H1 (cell line): ENCODE data around the gene QSOX1. TPM values are rescaled to one million over a fixed set of nuclear protein-coding genes. Genes with fewer than 3 reads are reported as not detected.

Experiments used
- CTCF ChIA-PET: fragments of 300-600 bp; sonication (Branson Sonifier 250); formaldehyde crosslinking; loops from one replicate; lab custom pipeline; 2021; ENCODE audit not compliant: partially characterized antibody; lab: Charles Lee
- POLR2A ChIA-PET: fragments of 300-600 bp; sonication (Branson Sonifier 250); formaldehyde crosslinking; loops from one replicate; lab custom pipeline; 2021; ENCODE audit warnings: inconsistent platforms; ENCODE audit not compliant: partially characterized antibody; lab: Charles Lee
- DNase-seq, 2 experiments: peaks; one replicate each; pipeline versions ENCODE4 v3.0.0 to v3.0.0-alpha.2; 2010 to 2022; ENCODE audit warnings: low spot score in 2 of 2, low read depth in 1 of 2, mixed read lengths in 1 of 2
- FAIRE-seq: peaks from 2 replicates; lab custom pipeline; 2011; peaks lifted over from hg19 to GRCh38; lab: Jason Lieb, UNC
- H2AFZ ChIP-seq: 2 replicates; pipeline ENCODE4 v1.8.1; 2012; ENCODE audit warnings: low read length, inconsistent platforms
- H2AK5ac ChIP-seq: 2 replicates; pipeline ENCODE4 v1.6.1; 2013; ENCODE audit warnings: low read depth, low read length
- H2BK120ac ChIP-seq: replicated peaks from 2 replicates; pipeline ENCODE3; 2013; ENCODE audit warnings: low read depth, low read length, inconsistent platforms
- H2BK12ac ChIP-seq: 2 replicates; pipeline ENCODE4 v1.6.1; 2013; ENCODE audit warnings: low read depth, low read length
- H2BK15ac ChIP-seq: 2 replicates; pipeline ENCODE4 v1.6.1; 2013; ENCODE audit warnings: low read length
- H2BK20ac ChIP-seq: 2 replicates; pipeline ENCODE4 v1.6.1; 2013; ENCODE audit warnings: low read length
- H2BK5ac ChIP-seq: 2 replicates; pipeline ENCODE4 v1.6.1; 2013; ENCODE audit warnings: low read depth, low read length
- H3K14ac ChIP-seq: 2 replicates; pipeline ENCODE4 v1.6.1; 2013; ENCODE audit warnings: inconsistent platforms; ENCODE audit not compliant: insufficient read length
- H3K18ac ChIP-seq: 2 replicates; pipeline ENCODE4 v1.6.1; 2013; ENCODE audit warnings: low read length; ENCODE audit errors: extremely low read depth
- H3K23ac ChIP-seq: 2 replicates; pipeline ENCODE4 v1.6.1; 2013; ENCODE audit warnings: inconsistent platforms; ENCODE audit not compliant: insufficient read length
- H3K23me2 ChIP-seq: 2 replicates; pipeline ENCODE4 v1.6.1; 2013; ENCODE audit warnings: low read depth, low read length
- H3K27ac ChIP-seq: 2 replicates; pipeline ENCODE4 v1.6.1; 2011; ENCODE audit warnings: low read depth, low read length, inconsistent platforms
- H3K27me3 ChIP-seq, 4 experiments: replicated peaks in 1 of 4; 1 replicate in 1 of 4; 2 replicates in 3 of 4; pipeline versions ENCODE4 v1.6.1 to v1.8.1; 2011 to 2013; ENCODE audit warnings: low read length in 3 of 4, mild to moderate bottlenecking in 3 of 4, inconsistent platforms in 2 of 4, mixed read lengths in 2 of 4, moderate library complexity in 1 of 4; ENCODE audit not compliant: control insufficient read depth in 3 of 4, insufficient read depth in 3 of 4; ENCODE audit errors: extremely low read depth in 1 of 4
- H3K36me3 ChIP-seq, 4 experiments: 2 replicates each; pipeline versions ENCODE4 v1.6.1 to v1.8.1; 2011 to 2013; ENCODE audit warnings: mild to moderate bottlenecking in 4 of 4, low read length in 3 of 4, moderate library complexity in 2 of 4, control low read depth in 1 of 4, inconsistent platforms in 1 of 4; ENCODE audit not compliant: insufficient read depth in 4 of 4, control insufficient read depth in 2 of 4
- H3K4ac ChIP-seq: replicated peaks from 2 replicates; pipeline ENCODE3; 2013; ENCODE audit warnings: low read length, low read depth, mixed read lengths, inconsistent platforms; ENCODE audit not compliant: insufficient read length
- H3K4me1 ChIP-seq, 4 experiments: replicated peaks in 1 of 4; 1 replicate in 1 of 4; 2 replicates in 3 of 4; pipeline versions ENCODE4 v1.6.1 to v1.8.1; 2011 to 2013; ENCODE audit warnings: low read length in 3 of 4, inconsistent platforms in 2 of 4, mixed read lengths in 1 of 4; ENCODE audit not compliant: insufficient read depth in 4 of 4, control insufficient read depth in 3 of 4
- H3K4me2 ChIP-seq, 2 experiments: 2 replicates each; pipeline versions ENCODE4 v1.6.1 to v1.8.1; 2011 to 2013; ENCODE audit warnings: low read depth in 2 of 2, low read length in 2 of 2, control low read depth in 1 of 2, inconsistent platforms in 1 of 2, mild to moderate bottlenecking in 1 of 2; ENCODE audit not compliant: insufficient read depth in 1 of 2
- H3K4me3 ChIP-seq, 4 experiments: fragments of 200-600, 300-600 bp in 1 of 4; sonication (generic), shearing (Covaris generic), sonication (Bioruptor Twin) in 1 of 4; 2 replicates each; pipeline versions ENCODE4 v1.5.1 to v1.8.1; 2011 to 2016; ENCODE audit warnings: low read length in 4 of 4, low read depth in 3 of 4, control low read depth in 2 of 4, inconsistent platforms in 2 of 4, mild to moderate bottlenecking in 2 of 4, mixed read lengths in 1 of 4, moderate library complexity in 1 of 4; ENCODE audit not compliant: insufficient read depth in 2 of 4; ENCODE audit errors: extremely low read depth in 1 of 4
- H3K56ac ChIP-seq: replicated peaks from 2 replicates; pipeline ENCODE3; 2013; ENCODE audit warnings: low read depth, mild to moderate bottlenecking, mixed read lengths, low read length, inconsistent platforms; ENCODE audit not compliant: insufficient read length
- H3K79me1 ChIP-seq: 2 replicates; pipeline ENCODE4 v1.6.1; 2013; ENCODE audit warnings: low read depth, low read length, control low read depth
- H3K79me2 ChIP-seq, 2 experiments: 2 replicates each; pipeline versions ENCODE4 v1.6.1 to v1.8.1; 2012 to 2013; ENCODE audit warnings: low read length in 2 of 2, mild to moderate bottlenecking in 2 of 2, inconsistent platforms in 1 of 2; ENCODE audit not compliant: insufficient read depth in 2 of 2, control insufficient read depth in 1 of 2
- H3K9ac ChIP-seq, 4 experiments: replicated peaks in 1 of 4; 1 replicate in 1 of 4; 2 replicates in 3 of 4; pipeline versions ENCODE4 v1.6.1 to v1.8.1; 2011 to 2013; ENCODE audit warnings: low read depth in 3 of 4, low read length in 3 of 4, control low read depth in 2 of 4, mild to moderate bottlenecking in 2 of 4, moderate library complexity in 2 of 4, inconsistent platforms in 1 of 4; ENCODE audit errors: extremely low read depth in 1 of 4
- H3K9me3 ChIP-seq, 2 experiments: 2 replicates each; pipeline versions ENCODE4 v1.6.1 to v1.8.1; 2012 to 2013; ENCODE audit warnings: mild to moderate bottlenecking in 2 of 2, moderate library complexity in 2 of 2, control low read depth in 1 of 2, inconsistent platforms in 1 of 2, low read depth in 1 of 2, low read length in 1 of 2, mixed read lengths in 1 of 2; ENCODE audit not compliant: insufficient read depth in 2 of 2
- H4K20me1 ChIP-seq, 2 experiments: replicated peaks in 1 of 2; 2 replicates each; pipeline versions ENCODE3 to v1.8.1; 2011 to 2013; ENCODE audit warnings: inconsistent platforms in 2 of 2, low read length in 2 of 2, mild to moderate bottlenecking in 1 of 2; ENCODE audit not compliant: insufficient read depth in 2 of 2, control insufficient read depth in 1 of 2
- H4K5ac ChIP-seq: 2 replicates; pipeline ENCODE4 v1.6.1; 2013; ENCODE audit warnings: low read length, low read depth, mixed read lengths, inconsistent platforms; ENCODE audit not compliant: insufficient read length
- H4K8ac ChIP-seq: 2 replicates; pipeline ENCODE4 v1.8.0; 2013; ENCODE audit warnings: mild to moderate bottlenecking, moderate library complexity, low read length, inconsistent platforms; ENCODE audit not compliant: insufficient read depth; ENCODE audit errors: extremely low read depth
- H4K91ac ChIP-seq: replicated peaks from 2 replicates; pipeline ENCODE3; 2013; ENCODE audit warnings: low read length, mixed read lengths, inconsistent platforms; ENCODE audit not compliant: insufficient read length
- CEBPB ChIP-seq: IDR thresholded peaks from 2 replicates; pipeline ENCODE4 v1.6.1; 2012; ENCODE audit warnings: low read depth, low read length
- CTBP2 ChIP-seq: IDR thresholded peaks from 2 replicates; pipeline ENCODE4 v1.7.0; 2011; ENCODE audit warnings: borderline replicate concordance, mild to moderate bottlenecking, moderate library complexity, mixed read lengths, low read length; ENCODE audit not compliant: insufficient read depth, insufficient read length
- E2F6 ChIP-seq: IDR thresholded peaks from 2 replicates; pipeline ENCODE4 v1.6.1; 2012; ENCODE audit warnings: inconsistent platforms
- EGR1 ChIP-seq: IDR thresholded peaks from 2 replicates; pipeline ENCODE4 v1.6.1; 2011; ENCODE audit warnings: low read depth, low read length, borderline replicate concordance
- HDAC6 ChIP-seq: IDR thresholded peaks from one replicate; pipeline ENCODE4 v1.7.1; 2012; ENCODE audit warnings: low read depth, mild to moderate bottlenecking, inconsistent platforms, low read length, moderate library complexity
- RAD21 ChIP-seq, 2 experiments: IDR thresholded peaks in 1 of 2; conservative IDR thresholded peaks in 1 of 2; 2 replicates each; pipeline ENCODE4 v1.6.1; 2011; ENCODE audit warnings: low read depth in 2 of 2, low read length in 2 of 2, improper control_type of control experiment in 1 of 2, inconsistent platforms in 1 of 2, mild to moderate bottlenecking in 1 of 2, moderate library complexity in 1 of 2
- WGBS, 2 experiments: shearing (Covaris generic) in 1 of 2; methylation state at CpG; one replicate each; pipeline versions ENCODE4 v1.1.6 to v1.1.7; 2013 to 2015; ENCODE audit warnings: low lambda C conversion rate in 2 of 2, mixed read lengths in 2 of 2, inconsistent platforms in 1 of 2, low coverage in 1 of 2, missing lambda C conversion rate in 1 of 2; ENCODE audit not compliant: insufficient replicate concordance in 2 of 2, insufficient coverage in 1 of 2, insufficient read length in 1 of 2; ENCODE audit errors: extremely low coverage in 1 of 2, missing lambda C conversion rate in 1 of 2; 5-methylcytosine and 5-hydroxymethylcytosine counted together
- polyA plus RNA-seq, 7 experiments: library from polyadenylated mRNA; depleted of rRNA in 3 of 7; stranded (reverse) in 5 of 7; unstranded in 2 of 7; fragments of >200 nt in 5 of 7; fragments of 200-250 nt in 2 of 7; gene quantifications; 1 replicate in 5 of 7; 2 replicates in 1 of 7; 4 replicates in 1 of 7; pipeline versions ENCODE4 v1.2.1 to v1.2.3, GENCODE V29; 2011 to 2013; ENCODE audit warnings: missing spikeins in 2 of 7, mixed read lengths in 2 of 7
- total RNA-seq: library from RNA; stranded (reverse); fragmentation: NEBNext Ultra II Directional; extraction: Animal tissue kit (Norgen Biotek cat#: 25700); gene quantifications from 2 replicates; pipeline ENCODE4 v1.2.1, GENCODE V29; 2021

The QSOX1 gene
- total and polyA plus RNA-seq, 2 of the 8 experiments (the other 6 are each of a cell fraction or from before 2014, with no cell fraction given), result 97.7 to 123 TPM

- no peaks in the 10 kb centered on the region for H3K79me1 ChIP-seq
- no peak overlapping the region for H3K56ac ChIP-seq
- CTCF ChIA-PET, result interaction anchor here (0.6 to 17.1 kb wide), 62 partner anchors 8 to 249 kb away, joined by 3 to 244 read pairs (median 6); partner anchors contain the start of genes ACBD6 and LHX4
- 60% methylated on average over 12 of the region's 12 CpGs; no CpG with 5 or more reads in 1 of the 2 experiments for WGBS, 2 experiments
- peak overlapping the region; percentile 84; the same call in 1 of the 2 replicates for H2BK12ac ChIP-seq
- peaks cover 0 to 22% (median 12%) of the 10 kb centered on the region in 4 experiments; a peak in 6 of 7 replicates for H3K4me1 ChIP-seq
- H4K8ac ChIP-seq, result no peak overlapping the region
- DNase-seq, result peak in 1 of 2 experiments; percentile 98
- H3K9me3 ChIP-seq, result no peaks in the 10 kb centered on the region
- H4K20me1 ChIP-seq, result peaks cover 0 to 2% of the 10 kb centered on the region in 2 experiments
- H3K9ac ChIP-seq, result no peak overlapping the region
- H2AK5ac ChIP-seq, result no peak overlapping the region; the same call in 1 of the 2 replicates
- H4K91ac ChIP-seq, result no peak overlapping the region
- no peaks in the 10 kb centered on the region; a peak in 1 of 7 replicates for H3K27me3 ChIP-seq
- no peak overlapping the region for H3K27ac ChIP-seq
- no peak overlapping the region for H3K4me2 ChIP-seq
- peak overlapping the region; percentile 72; the same call in 1 of the 2 replicates for H2BK20ac ChIP-seq
- H2BK120ac ChIP-seq, result no peak overlapping the region
- H4K5ac ChIP-seq, result no peak overlapping the region
- no peak overlapping the region for H3K23ac ChIP-seq
- peak overlapping the region; percentile 19 for H3K18ac ChIP-seq
- no peak overlapping the region for H2AFZ ChIP-seq
- no peak overlapping the region for H3K4ac ChIP-seq
- POLR2A ChIA-PET, result interaction anchor here (1.0 to 4.0 kb wide), 5 partner anchors 8 to 22 kb away, joined by 3 to 17 read pairs (median 4); no protein-coding TSS in a partner anchor
- no peak overlapping the region for H3K4me3 ChIP-seq
- peak overlapping the region; percentile 61; the same call in 1 of the 2 replicates for H2BK15ac ChIP-seq
- H3K14ac ChIP-seq, result no peak overlapping the region
- H3K23me2 ChIP-seq, result peaks cover 3% of the 10 kb centered on the region; the same call in 1 of the 2 replicates
- no peaks in the 10 kb centered on the region for H3K36me3 ChIP-seq
- FAIRE-seq, result peak; percentile 87
- H2BK5ac ChIP-seq, result no peak overlapping the region
- no peaks in the 10 kb centered on the region for H3K79me2 ChIP-seq
- TF ChIP-seq CTBP2, result no peak
- TF ChIP-seq EGR1, result no peak
- TF ChIP-seq E2F6, result no peak
- no peak for TF ChIP-seq HDAC6
- TF ChIP-seq RAD21 (IDR thresholded peaks at IDR 0.05 in 1 of 2, conservative IDR thresholded peaks at IDR 0.05 in 1 of 2; ENCODE audit: low read depth in 2 of 2, low read length in 2 of 2), result peak; percentile 92 to 94
- TF ChIP-seq CEBPB, result peak; percentile 60; the same call in 1 of the 2 replicates
These were observed 98.2 kb downstream of the QSOX1 start for GRCh38 chr1:180252638-180253536.
